Head of caudate nucleus (tissue), 42 donors: ENCODE results near the gene IGFBPL1.
A peak's percentile ranks its signal among the peaks of the same experiment; 100 is the strongest.
"Not testable (repeated sequence)": the region's sequence is repeated elsewhere in the genome, so short reads cannot be mapped to it uniquely, and the experiment has no call there.

Experiments
- DNase-seq, 42 donors: peaks; one replicate each; pipeline versions ENCODE4 v3.0.0 to v3.0.0-alpha.2; 2020 to 2021; ENCODE audit warnings: mixed read lengths in 7 of 42
- intact Hi-C: fragments of 100-400 bp; cut with DNase I; formaldehyde crosslinking; loops from one replicate; pipeline ENCODE4 v1.15.0; 2022

Gene IGFBPL1

DNA sequence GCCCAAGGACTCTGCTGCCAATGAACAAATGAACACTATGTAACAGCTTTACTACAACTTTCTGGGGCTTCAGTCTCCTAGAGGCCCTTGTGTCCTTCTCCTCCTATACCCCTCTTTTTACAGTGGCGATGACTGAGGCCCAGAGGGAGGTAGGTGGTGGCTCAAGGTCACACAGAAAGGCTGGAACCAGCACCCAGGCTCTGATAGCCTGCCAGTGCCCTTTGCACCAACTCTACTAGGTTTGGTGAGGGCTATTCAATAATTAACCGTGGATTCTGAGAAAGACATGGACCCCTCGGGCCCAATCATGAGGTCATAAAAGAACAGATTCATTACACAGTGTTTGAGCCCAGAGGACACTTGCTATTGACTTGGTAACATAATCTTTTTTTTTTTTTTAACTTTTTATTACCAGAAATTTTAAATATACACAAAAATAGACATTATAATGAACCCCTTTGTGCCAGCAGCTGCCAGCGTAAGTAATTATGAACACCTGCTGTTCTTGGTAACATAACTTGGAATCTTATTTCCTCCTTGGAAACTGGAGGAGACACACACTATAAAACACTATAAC is 37.8 kb downstream of the IGFBPL1 start:
- intact Hi-C loops, result no loop called here
- DNase-seq, result no peak

DNA sequence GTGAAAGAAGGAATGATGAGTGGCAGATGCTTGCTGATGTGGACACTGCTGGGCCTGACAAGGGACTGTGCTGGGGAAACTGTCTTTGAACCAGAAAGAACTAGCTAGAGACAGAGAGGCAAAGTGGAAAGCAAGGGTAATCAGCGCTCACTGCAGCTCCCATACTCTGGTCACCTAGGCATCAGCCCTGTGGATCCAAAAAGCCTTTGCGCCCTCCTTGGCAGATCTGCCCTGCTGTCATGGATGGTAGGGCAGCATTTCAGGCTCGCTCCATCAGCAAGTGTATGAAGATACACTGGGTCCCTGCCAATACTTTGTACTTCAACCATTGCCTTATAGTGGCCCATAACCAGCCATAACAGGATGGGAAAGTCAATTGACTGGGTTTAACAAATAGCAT is 38.4 kb downstream of the IGFBPL1 start:
- DNase-seq, result peak in 1 of 42 donors; percentile 2
- intact Hi-C loops, result no loop called here

DNA sequence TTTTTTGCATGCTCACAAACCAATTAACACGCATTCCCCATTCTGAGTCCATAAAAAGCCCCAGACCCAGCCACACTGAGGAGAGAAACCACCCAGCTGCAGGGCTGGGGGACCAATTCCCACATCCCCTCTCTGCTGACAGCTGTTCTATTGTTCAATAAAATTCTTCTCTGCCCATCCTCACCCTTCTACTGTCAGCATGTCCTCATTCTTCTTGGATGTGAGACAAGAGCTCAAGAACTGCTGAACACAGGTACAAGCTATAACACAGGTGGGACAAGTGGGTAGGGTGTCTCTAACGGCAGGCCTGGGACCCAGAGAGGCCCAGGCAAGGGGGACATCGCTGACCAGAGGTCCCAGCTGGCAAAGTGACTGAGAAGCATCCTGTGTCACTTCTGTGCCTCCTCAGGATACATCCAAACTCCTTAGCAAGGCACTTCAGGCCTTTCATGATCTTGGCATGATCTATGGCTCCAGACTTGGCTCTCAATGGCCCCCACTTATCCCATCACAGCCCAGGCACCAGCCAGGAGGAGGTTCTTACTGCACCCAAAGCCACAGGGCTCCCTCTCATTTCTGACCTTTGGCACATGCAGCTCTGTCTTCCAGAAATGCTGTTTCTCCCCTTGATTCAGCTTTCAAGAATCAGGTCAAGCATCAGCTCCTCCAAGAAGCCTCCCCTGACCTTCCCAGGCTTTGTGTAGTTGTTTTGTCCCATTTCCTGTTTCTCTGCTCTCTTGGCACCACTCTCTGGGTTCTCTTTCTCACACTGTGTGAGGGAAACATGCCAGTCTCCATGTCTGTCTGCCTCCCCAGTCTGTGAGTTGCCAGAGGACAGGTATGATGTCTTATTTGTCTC is 39.0 kb downstream of the IGFBPL1 start:
- peak in 1 of 42 donors; percentile 2 for DNase-seq
- intact Hi-C loops, result no loop called here

DNA sequence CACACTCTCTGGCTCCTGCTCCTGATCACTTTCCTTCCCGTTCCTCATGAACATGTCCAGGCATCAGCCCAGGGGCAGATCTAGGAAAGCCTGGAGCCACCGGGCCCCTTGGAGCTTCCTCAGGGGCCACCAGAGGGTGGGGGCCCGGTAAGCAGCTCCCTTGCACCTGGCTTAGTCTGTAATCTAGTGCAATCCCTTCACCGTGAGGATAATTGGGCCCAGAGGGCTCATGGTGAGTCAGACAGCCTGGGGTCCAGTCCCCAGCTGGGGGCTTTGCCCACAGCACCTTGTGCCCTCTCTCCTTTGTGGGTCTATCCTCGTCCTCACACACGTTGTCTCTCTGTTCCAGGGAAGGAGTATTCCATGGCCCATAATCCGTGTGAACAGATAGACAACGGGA is 42.1 kb downstream of the IGFBPL1 start:
- intact Hi-C loops, result no loop called here
- peak in 1 of 42 donors; percentile 3 for DNase-seq

DNA sequence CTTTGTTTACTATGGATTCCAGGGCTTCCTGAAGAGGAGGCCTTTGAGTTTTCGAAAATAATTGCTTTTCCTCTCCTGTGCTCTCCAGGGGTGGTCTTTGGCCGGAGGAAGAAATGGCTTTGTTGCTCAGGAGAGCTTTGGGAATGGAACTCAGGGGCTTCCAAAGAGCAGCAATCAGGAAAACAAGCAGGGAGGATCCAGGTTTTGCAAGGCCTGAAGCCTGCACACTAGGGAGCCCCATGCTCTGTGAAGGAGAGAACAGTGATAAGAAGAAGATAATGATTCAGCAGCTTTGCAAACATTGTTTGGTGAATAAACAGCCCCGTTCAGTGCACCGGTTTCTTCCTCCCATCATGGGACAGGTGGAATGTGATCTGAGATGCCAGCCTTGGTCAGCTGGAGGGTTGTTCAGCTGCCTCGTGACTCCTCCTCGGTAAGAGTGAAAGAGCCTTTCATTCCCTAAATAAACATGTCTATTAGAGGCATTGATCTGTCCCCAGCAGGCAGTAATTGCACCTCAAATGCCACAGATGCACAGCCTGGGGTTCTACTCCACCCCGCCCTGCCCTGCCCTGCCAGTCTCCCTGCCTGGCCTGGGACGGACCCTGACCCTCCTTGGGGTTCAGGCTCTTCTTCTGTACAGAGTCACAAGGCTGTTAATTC is 43.3 kb downstream of the IGFBPL1 start:
- intact Hi-C loops, result no loop called here
- peak in 1 of 42 donors; percentile 14 for DNase-seq

DNA sequence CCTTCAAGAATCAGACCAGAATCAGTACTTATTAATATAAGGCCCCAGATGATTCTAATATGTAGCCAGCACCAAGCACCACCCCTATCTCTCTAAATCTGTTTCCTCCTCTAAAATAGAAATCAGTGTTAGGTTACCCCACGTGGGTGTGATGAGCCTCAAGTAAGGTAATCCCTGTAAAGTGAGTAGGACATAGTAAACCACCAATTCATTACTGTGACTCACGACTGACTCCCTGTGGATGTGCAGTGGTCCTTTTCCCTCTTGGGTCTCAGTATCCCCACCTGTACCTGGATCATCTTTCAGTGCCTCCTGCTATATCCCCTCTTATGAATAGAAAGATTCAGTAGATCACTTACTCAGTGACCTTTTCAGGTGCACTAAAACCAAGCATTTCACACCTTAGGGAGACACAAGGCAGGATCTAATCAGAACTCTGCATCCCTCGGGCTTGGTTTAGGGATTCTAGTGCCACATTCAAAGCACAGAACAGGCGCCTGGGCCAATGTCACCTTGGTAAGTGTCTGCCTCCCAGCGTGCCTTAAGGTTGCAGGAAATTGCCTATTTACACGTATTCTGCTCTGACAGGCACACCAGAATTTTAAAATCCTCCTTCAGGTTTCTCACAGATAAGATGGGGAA is 43.9 kb downstream of the IGFBPL1 start:
- no peak for DNase-seq
- intact Hi-C loops, result no loop called here

DNA sequence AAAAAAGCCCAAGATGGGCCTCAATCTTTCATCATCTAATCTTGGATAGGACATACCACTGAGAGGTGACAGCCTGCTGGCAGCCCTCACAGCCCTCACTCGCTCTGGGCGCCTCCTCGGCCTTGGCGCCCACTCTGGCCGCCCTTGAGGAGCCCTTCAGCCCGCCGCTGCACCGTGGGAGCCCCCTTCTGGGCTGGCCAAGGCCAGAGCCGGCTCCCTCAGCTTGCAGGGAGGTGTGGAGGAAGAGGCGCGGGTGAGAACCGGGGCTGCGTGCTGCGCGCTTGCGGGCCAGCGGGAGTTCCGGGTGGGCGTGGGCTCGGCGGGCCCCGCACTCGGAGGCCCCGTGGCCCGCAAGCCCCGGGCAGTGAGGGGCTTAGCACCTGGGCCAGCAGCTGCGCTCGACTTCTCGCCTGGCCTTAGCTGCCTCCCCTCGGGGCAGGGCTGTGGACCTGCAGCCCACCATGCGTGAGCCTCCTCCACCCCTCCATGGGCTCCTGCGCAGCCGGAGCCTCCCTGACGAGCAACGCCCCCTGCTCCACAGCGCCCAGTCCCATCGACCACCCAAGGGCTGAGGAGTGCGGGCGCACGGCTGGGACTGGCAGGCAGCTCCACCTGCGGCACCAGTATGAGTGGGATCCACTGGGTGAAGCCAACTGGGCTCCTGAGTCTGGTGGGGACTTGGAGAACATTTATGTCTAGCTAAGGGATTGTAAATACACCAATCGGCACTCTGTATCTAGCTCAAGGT is 46.7 kb downstream of the IGFBPL1 start:
- intact Hi-C loops, DNase-seq: not testable (repeated sequence)

DNA sequence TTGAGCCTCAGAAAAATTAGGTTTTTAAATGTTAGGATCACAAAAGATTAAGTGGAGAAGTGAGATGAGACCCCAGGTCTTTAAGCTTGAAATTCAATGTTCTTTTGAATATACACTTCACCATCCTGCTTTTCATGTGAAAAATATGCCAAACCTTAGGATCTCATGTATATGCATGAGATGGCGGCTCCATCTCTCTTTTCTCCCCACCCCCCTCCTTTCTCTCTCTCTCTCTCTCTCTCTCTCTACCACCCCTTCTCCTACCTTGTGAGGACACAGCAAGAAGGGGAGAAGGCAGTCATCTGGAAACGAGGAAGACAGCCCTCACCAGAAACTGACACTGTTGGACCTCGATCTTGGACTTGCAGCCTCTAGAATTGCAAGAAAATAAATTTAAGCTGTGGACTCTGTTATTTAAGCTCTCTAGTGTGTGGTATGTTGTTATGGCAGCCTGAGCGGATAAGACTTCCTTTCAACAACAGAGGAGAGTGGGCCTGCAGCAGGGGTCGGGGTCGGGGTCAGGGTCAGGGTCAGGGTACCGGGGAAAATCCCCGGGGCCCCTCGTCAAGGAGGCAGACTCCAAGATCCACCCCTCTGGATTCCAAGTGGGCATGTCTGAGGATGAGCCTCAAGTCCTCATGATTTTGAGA is 48.1 kb downstream of the IGFBPL1 start:
- no peak for DNase-seq
- intact Hi-C loops, result no loop called here

DNA sequence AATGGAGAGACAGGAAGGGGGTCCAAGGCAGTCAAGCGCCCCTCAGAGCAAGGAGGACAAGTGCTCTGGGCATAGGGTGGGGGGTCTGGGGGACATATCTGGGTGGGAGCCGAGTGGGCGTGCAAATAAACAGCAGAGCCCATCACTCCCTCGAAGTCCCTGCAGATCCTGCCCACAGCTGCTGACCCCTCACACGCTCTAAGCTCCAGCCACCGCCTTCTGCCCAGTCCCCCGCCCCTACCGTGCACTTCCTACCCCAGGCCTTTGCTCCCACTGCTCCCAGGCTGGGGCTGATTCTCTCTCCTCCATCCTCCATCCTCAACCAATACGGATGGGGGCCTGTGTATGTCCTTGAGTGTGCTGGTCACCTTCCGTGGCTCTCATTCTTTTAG is 48.7 kb downstream of the IGFBPL1 start:
- no peak for DNase-seq
- intact Hi-C loops, result no loop called here

DNA sequence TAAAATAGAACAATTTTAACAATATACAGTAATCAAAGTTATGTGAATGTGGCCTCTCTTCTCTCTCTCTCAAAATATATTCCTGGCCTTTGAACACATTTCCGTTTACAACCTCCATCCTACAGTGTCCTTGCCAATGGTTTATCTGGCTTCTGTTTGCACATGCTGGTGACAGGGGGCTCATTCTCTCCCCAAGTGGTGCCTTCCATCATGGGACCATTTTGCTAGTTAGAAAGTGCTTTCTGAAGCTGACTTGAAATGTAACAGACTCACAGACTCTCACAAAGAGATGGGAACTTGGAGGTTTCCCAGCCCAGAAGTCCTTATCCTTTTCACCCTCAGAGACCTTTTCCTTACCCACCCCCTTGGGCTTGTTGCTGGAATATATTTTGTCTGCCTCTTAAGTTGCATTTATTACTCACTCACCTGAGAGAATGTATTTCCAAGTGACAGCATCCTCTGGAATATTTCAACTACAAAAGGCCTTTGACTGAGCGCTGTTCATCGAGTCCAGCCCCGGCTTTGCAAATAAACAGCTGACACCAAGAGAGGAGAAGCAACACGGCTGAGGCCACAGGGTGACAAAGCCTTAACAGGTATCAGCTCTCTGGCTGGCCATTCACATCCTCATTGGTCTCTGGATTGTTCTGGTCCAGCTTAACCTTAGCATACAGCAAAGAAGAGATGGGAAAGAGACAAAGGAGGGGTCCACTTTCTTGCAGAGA is 49.2 kb downstream of the IGFBPL1 start:
- intact Hi-C loops, result no loop called here
- DNase-seq, result no peak

DNA sequence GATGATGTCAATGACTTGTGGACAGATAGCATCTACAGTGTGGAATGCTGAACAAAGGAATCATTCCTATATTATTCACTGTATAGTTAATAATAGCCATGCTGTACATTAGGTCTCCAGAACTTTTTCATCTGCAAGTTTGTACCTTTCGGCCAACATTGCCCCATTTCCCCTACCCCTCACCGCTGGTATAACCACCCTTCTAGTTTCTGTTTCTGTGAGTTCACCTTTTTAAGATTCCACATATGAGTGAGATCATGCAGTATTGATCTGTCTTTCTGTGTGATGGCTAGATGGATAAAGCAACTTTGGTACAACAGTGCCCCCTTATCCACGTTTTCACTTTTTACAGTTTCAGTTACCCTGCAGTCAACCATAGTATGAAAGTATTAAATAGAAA is 50.6 kb downstream of the IGFBPL1 start:
- no peak for DNase-seq
- intact Hi-C loops, result no loop called here

DNA sequence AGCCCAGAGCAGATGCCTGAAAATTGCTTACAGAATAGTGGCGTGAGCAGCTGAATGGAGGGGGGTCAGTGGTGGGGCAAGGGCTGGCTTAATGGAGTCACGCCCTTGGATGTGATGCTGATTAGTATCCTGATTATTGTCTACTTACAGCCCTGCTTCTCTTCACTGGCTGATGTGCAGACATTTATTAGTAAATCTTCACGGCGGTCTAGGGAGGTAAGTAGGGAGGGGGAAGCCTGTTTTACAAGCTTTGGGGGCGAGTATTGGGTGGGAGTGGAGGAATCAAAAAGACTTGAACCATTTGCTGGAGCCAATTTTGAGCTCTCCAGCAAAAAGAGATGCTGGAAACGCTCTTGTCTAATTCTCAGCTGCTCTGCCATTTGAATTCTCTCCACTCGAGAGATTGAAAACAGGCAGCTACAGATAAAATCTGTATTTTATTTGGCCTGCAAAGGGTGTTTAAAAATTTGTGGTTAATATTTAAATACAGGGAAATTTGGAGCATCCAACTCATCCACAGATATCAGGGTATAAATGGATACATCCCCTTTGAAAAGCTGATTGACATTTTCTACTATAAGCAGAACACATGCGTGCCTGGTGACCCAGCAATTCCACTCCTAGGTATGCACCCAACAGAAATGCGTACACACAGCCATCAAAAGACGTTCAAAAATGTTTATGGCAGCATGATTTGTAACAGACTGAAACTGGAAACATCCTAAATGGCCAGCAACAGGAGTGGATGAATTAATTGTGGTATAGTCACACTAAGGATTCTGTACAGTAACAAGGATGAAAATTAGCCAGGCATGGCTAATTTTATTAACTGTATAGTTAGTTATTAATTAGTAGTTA is 51.3 kb downstream of the IGFBPL1 start:
- intact Hi-C loops, result no loop called here

DNA sequence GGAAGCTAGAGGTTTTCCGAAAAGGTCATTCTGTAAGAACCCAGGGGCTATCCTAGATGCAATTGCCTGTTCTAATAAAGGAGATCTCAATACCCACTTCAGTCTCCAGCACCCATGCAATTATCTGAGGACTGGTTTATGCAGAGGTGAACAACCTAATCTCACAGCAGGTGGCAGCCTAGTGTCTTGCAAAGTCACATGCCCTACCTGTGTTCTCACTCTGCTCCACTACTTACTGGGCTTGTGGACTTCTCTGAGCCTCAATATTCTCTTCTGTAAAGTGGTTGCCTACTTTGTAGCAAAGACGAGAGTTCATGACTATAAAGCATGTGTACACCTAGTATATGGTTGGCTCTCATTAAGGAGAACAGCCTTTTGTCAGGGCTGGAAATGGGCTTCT is 52.8 kb downstream of the IGFBPL1 start:
- DNase-seq, result peak in 2 of 42 donors; percentile 12 to 16
- intact Hi-C loops, result no loop called here

More for the DNA sequence above, 51.3 kb downstream of the IGFBPL1 start:
- DNase-seq, result peak in 1 of 42 donors; percentile 1

DNA sequence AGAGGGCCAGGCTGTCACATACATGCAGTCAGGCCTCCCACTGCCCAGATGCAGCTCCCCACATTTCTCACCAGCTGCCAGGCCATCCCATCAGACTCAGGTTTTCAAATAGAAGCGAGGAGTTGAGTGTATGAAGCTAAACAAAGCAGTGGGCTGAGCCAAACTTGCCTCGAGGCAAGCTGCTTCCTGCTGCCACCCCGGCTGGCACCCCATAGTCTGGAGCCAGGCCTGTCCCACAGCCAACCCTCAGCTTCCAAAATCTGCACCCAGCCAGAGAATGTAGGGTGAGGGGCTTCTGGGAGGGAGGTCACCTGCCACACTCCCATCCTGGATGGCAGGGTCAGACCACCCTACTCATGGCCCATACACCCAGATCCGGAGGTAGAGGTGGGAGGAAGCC is 54.1 kb downstream of the IGFBPL1 start:
- intact Hi-C loops, result no loop called here
- DNase-seq, result no peak

DNA sequence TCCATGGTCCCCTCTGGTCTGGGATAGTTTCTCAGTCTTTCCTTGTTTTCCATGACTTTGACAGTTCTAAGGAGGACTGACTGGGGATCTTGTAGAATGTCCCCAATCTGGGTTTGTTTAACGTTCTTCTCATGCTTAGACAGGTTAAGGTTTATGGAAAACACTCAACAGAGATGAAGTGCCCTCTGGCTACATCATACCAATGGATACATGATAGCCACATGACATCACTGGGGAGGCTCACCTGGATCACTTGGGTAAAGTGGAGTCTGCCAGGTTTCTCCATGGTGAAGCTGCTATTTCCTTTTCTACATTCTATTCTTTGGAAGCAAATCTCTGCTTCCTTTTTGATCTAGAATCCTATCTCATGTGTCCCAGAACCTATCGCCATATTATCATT is 55.5 kb downstream of the IGFBPL1 start:
- intact Hi-C loops, result loop anchor here (10.0 kb wide), 1 partner anchor 284 kb away; no protein-coding TSS in a partner anchor
- DNase-seq, result no peak

DNA sequence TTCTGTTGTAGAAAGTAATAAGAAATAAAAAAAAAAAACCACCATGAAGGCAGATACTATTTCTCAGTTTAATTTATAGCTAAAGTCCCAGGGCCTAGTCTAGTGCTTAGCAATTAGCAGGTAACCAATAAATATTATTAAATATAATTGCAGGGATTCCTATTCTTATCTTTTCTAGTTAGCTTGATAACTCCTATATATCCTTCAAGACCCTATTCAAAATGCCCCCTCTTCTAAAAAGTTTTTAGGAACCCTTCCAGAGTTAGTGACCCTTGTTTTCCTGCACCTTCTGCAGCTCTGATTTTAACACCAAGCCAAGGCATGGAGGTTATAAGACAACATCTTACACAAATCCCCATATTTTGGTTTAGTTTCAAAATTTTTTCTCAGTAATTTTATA is 56.4 kb downstream of the IGFBPL1 start:
- intact Hi-C loops, result loop anchor here (10.0 kb wide), 1 partner anchor 283 kb away; no protein-coding TSS in a partner anchor
- DNase-seq, result no peak

DNA sequence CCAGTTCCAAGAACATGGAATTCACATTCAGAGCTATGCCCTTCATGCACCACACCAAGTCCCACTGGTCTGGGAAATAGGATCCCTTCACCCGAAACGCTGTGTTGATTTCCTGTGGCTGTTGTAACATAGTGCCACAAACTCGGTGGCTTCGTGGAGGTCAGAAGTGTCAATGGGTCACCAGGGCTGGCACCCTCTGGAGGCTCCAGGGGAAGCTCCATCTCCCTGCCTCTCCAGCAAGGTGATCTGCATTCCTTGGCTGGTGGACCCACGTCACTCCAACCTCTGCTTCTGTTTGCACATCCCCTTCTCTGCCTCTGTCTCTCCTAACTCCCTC is 60.7 kb downstream of the IGFBPL1 start:
- peak in 1 of 42 donors; percentile 16 for DNase-seq
- intact Hi-C loops, result loop anchor here (5.0 to 10.0 kb wide), 2 partner anchors 279 to 451 kb away; no protein-coding TSS in a partner anchor
